GM19240 (cell line): ENCODE data around the gene FMNL2.

Experiments used
- DNase-seq: peaks from one replicate; pipeline ENCODE4 v3.0.0; 2011; ENCODE audit warnings: low spot score; ENCODE audit not compliant: insufficient read length

The FMNL2 gene

GRCh38 chr2:152492911-152493310 lies 157.9 kb downstream of the FMNL2 start:
- no peak for DNase-seq

DNA sequence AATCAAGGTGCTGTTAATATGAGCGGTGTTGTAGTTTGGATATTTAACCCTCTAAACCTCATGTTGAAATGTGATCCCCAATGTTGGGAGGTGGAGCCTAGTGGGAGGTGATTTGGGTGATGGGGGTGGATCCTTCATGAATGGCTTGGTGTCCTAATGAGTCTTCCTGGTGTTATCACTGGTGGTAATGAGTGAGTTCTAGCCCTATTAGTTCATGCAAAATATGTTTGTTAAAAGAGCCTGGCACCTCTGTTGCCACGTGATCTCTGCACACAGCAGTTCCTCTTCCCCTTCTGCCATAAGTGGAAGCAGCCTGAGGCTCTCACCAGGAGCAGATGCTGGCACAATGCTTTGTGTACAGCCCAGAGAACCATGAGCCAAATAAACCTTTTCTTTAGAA lies 158.4 kb downstream of the FMNL2 start:
- DNase-seq, result no peak

DNA sequence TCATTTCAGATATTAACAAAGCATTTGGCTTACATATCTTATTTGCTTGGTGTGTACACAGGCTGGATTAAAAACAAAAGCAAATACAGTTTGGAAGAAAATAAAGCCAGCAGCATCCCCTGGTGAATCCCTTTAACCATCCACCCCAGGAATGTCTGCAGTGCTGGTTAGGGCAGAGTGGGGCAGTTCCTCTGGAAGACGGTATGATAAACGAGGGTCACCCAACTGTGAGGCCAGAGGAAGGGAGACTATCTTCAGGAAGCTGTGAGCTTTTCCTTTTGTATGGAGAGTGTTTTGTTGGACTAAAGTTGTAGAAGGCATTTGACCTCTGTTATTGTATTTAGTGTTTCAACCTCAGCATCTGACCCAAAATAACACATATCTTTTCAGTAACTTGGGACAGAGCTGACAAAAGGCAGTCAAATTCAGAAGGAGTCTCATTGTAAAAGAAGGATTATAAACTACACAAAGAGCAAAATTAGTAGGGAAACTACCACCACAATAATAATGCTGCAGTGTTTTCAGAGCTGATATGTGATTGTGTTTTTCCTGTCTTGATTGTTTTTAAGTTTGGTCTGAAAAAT lies 159.1 kb downstream of the FMNL2 start:
- no peak for DNase-seq

- no peak for DNase-seq
Measured at GRCh38 chr2:152496371-152496770, 161.4 kb downstream of the FMNL2 start.

- DNase-seq, result no peak
Measured at GRCh38 chr2:152497481-152498052, 162.6 kb downstream of the FMNL2 start.

DNA sequence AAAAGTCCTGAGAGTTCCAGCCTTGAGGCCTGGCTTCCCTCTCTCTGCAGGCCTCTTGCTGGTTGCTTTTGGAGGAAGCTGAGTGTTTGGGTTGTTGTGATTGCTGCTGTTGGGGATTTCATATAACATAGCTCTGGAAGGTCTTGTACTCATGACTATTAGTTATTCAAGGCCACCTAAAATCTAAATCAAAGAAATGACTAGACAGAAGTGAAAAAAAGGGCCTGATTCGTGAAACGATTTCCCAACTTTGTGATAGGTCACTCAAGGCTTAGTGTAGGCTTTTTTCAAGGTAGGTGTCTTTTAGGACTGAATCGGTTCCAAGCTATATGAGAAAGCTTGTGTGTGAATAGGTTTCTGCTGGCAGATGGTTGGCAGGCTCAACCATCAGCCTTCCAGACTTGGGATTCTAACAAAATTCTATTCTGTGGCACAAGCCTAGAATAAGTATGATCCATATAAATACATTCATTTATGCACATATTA lies 164.4 kb downstream of the FMNL2 start:
- no peak for DNase-seq

- no peak for DNase-seq
Measured at GRCh38 chr2:152499896-152500735, 165.1 kb downstream of the FMNL2 start.

- DNase-seq, result no peak
Measured at GRCh38 chr2:152500772-152501171, 165.8 kb downstream of the FMNL2 start.

DNA sequence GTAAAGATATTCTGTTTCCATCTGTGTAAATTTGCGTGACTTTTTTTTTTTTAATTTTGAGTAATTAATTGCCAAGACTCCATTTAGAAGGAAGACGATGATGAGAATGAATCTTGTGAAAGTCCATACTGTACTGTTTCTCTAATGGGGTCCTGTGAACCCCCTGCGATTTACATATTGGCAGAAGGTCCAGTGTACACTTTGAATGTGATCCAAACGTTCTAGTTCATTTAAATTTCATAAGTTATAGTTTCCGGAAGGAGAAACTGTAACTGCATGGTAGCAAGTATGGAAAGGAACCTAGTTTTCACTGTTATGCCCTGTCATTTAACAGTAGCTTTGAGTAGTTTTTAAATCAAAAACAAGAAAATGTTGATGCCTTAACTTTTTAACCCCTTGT lies 166.7 kb downstream of the FMNL2 start:
- DNase-seq, result no peak

GRCh38 chr2:152504618-152505017 lies 169.6 kb downstream of the FMNL2 start:
- DNase-seq, result no peak

GRCh38 chr2:152505495-152505906 lies 170.5 kb downstream of the FMNL2 start:
- DNase-seq, result no peak

DNA sequence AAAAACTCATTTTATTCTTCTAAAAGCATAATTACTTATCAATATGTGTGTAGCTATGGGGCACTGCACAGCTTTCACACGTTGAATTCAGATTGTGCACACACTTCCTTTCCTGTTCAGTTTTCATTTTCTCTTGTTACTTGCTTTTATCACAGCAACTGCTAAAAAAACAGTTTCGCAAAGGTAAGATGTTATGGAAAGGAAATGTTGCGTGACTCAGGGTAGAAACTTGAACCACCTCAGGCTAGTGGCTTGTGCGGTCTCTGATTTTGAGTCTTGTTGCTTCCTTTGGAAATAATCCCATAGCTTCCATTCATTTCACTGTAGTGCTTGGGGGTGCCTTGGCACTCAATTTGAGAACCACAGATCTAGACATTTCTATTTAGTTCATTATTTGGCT lies 171.9 kb downstream of the FMNL2 start:
- no peak for DNase-seq

- DNase-seq, result no peak
Measured at GRCh38 chr2:152507907-152508306, 172.9 kb downstream of the FMNL2 start.

DNA sequence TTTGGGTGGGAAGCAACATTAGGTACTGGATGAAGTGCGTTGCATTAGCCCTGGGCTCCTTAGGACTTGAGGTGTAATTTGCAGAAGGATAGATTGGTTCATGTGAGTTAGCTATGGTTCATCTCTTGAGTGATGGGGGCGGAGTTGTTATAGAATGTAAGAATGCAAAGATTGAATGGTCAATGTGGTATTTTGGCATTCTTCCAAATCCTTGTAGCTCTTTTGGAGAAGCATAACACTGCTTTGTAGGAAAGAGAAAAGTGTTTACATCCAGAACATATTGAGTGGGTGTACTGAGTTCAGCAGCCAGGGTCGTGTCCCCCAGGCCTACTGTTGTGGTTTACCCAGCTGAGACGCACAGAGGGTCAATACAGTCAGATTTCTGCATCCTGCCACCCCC lies 173.5 kb downstream of the FMNL2 start:
- no peak for DNase-seq

DNA sequence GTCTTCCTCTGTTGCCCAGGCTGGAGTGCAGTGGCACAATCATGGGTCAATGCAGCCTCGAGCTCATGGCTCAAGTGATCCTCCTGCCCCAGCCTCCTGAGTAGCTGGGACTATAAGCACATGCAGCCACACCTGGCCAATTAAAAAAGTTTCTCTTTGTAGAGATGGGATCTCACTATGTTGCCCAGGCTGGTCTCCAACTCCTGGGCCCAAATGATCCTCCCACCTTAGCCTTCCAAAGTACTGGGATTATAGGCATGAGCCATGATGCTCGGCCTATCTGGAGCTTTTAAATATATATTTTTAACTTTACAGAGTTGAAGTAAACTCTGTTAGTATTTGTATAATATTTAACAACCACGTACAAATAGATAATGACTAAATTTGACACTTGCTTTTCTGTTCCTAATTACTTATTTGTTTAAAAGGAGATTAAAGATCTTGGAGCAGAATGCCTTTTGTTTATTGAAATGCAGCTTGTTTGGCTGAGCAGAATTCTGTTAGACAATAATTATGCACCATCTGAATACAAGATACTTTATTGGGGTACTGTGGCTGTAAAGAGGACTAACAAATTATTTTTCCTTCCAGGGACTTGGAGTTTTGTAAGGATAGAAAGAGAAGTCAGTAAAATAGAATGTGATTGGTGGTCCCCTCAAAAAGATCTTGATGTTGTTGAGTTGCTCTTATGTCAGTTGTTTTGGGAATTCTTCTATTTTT lies 175.0 kb downstream of the FMNL2 start:
- DNase-seq, result no peak

DNA sequence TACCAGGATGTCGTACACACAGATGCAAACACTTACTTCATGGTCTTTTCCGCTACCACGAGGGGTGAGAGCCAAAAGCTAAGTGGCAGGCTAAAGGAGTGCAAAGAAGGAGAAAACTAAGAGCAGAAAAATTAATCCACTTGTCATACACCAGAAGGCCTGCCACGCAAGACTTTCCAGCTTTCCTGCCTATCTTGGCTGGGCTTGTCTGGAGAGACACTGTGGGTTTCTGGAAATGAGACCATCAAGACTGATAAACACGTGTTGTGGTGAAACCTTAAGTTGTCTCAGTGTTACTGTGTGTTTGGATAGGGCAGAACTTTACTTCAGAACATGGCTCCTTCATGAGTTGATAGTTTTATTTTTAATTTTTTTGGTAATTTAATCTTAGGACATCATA lies 175.6 kb downstream of the FMNL2 start:
- DNase-seq, result no peak

DNA sequence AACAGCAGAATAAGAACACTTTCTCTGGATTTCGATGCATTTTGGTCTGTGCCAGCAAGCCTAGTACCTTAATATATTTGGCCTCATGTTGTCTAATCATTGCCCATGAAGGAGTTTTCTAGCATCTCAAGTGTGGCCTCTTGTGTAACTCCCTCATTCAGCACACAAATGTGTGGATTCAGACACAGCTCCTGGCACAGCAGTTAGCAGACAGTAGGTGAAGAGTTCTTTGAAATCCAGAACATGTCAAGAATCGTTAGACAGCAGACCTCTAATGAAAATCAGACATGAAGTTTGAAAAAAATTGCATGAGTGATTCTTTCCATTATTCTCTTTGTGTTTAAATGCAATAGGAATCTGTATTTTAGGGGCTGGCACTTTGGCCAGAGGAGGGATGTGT lies 177.0 kb downstream of the FMNL2 start:
- DNase-seq, result no peak

- DNase-seq, result no peak
Measured at GRCh38 chr2:152513029-152513428, 178.1 kb downstream of the FMNL2 start.

GRCh38 chr2:152513681-152514080 lies 178.7 kb downstream of the FMNL2 start:
- no peak for DNase-seq

DNA sequence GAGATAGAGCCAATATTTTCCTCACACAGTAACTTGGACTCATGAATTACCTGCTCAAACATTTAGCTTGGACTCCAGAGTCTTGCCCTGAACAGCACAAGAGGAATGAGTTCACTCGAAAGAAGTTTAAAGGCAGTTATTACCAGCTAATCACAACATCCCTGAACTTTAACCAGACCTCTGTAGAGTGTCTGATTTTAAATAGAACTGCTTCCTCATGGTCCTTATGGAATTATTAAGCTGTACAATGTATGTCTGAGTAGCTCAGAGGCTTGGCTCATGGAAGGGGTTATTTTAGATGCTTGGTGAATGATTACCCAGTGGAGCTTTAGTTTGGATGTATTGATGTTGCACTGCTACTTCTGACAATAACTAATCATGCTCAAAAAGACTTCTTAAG lies 183.1 kb downstream of the FMNL2 start:
- no peak for DNase-seq

DNA sequence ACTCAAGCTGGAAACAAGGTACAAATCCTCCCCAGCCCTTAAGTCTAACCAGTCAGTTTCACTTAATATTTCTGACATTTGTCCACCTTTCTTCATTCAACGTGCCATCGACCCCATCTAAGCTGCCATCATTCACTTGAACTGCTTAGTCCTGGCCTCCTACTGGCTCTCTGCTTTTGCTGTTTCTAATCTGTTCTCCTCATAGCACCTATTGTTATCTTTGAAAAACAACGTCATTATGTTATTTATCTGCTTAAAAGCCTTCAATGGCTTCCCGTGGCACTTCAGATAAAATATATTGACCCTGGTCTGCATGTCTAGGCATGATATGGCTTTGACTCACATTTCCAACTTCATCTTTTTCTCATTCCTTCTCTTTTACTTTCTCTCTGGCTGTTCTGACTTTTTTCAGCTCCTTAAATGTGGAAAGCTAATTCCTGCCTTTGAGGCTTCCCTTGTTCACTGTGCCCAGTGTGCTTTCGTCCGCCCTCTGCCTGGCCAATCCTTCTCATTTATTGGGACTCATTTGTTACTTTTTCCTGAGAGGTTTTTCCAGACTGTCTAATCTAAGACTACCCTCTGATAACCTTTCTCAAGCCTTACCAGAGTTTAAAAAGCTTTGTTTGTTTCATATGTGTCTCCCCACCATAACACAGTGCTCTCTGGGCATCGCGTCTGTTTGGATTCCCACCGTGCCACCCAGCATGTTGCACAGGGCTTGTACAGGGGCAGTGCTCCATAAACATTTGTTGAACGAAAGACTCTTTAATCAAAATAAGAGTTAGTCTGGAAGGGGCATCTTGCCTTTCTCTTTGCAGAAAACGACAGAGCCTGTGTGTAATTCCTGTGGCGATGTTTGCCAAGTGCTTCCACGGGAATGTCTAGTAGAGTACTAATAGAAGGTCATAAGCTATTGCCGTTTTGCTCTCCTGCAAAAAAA lies 183.9 kb downstream of the FMNL2 start:
- no peak for DNase-seq
